NCI-H146 (cell line): ENCODE measurements around the gene TRMT2A.
A peak's percentile ranks its signal among the peaks of the same experiment; 100 is the strongest.

Experiments
- DNase-seq: peaks from one replicate; lab custom pipeline; 2025; lab: John Stamatoyannopoulos, UW

The TRMT2A gene

DNA sequence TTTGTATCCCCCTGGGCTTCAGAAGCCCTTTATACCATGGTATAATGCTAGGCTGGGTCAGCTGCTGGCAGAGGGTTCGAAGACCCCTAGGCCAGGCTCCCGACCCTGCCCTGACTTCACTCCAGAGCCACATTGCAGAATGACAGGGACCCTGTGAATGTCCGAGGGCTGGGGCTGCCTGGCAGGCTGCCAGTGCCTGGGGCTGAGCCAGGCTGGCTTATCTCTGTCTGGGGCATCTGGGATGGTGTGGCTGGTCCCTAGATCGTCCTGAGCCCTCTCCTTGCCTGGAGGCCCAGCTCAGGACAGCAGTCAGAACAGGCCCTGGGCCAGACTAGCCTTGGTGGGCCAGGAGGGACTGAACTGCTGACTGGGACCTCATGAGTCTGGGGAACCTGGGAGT is 18.2 kb upstream of the TRMT2A start:
- no peak for DNase-seq

DNA sequence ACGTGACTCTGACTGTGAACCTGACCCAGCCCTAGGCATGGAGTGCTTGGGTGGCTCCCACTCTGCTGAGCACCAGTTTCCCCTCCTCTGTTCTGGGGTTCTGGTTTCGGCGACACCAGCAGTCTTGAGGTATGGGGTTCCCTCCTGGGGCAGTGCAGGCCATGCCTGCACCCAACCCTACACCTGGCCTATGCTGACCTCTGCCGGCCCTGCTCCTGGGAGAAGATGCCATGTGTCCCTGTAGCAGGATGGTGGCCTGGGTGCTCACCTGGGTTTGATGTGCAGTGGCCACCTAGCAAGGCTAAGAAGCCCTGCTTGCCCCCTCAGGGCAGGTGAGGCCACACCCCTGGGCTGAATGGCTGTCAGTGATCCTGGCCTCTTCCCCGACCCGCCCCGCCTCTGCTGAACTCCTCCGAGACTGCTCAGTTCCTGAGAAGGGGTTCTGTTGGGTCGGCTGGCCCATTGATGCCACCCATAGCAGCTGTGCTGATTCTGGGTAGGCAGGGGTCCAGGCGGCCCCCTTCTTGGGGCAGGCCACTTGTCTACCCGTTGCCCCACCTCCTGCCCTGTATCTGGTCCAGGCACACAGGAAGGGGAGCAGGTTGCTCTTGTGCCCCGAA is 17.0 kb upstream of the TRMT2A start:
- no peak for DNase-seq

DNA sequence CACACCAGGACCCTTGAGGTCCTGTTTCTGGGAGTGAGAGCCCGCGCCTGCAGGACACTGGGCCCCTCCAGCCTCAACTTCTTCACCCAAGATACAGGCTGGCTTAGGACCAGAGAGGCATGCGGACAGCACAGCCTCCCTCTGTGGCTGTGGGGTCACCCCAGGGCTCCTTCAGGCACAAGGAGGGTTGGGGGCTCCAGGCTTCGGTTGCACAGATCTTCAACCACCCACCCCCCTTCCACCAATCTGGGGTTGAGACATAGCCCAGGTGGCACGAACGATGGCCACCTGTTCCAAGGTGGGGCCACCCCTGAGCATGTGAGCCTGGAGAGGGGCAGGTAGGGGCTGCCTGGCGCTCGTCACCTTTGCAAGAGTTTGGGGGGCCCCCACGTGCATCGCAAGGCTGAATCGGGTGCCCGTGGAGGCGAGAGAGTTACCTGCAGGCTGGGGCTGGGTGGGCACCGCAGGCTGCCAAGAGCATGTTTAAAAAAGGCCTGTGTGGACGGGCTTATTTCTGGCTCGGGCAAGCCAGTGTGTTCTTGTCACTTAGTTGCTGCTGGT is 15.7 kb upstream of the TRMT2A start:
- no peak for DNase-seq

DNA sequence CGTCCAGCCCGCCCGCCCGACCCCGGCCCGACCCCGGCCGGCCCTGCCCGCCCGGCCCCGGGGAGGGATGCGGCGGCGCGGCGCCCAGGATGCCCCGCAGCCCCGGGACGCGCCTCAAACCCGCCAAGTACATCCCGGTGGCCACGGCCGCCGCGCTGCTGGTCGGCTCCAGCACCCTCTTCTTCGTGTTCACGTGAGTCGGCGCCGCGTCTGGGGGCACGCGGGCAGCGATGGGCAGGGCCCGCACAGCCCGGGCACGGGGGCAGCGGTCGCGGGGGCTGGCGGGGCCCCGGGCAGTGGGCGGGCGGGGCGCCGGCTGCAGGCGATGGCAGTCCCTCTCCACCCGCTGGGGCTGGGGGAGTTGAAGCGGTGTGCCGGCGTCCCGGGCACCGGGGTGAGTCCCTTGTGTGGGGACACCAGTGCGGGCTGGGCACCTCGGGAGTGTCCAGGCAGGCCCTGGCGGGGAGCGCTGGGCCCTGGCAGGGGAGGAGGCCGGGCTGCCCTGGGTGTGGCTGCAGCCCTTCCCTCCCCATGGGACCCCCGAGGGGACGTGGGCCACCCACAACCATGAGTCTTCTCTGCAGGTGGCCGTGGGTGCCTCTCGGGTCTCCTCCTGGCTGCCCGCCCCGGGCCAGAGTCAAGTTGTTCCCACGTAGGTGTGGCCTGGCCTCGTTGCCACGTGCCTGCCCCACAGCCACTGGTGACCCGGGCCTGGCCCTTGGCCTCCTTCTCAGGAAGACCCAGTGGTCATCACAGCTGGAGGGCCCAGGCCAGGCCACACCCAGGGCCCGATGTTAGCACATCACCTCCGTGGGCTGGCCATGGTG is 15.0 kb upstream of the TRMT2A start:
- DNase-seq = no peak

DNA sequence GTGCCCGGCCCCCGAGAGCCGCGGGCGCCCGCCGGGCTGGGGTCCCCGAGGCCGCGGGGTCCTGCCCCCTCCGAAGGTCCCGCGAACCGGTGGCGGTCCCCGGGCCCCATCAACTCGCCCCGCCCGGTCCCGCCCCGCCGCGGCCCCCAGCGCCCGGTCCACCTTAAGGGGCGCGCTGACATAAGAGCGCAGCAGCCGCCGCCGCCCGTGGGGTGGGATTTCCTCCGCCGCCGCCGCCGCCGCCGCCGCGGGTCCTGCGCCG is 14.5 kb upstream of the TRMT2A start, which contains the start of gene ZDHHC8:
Gene ZDHHC8, plus strand, starts transcription at position 208 of the 262 bp plus-strand sequence. CDS start 144 bp downstream, outside the sequence.
- DNase-seq = no peak

DNA sequence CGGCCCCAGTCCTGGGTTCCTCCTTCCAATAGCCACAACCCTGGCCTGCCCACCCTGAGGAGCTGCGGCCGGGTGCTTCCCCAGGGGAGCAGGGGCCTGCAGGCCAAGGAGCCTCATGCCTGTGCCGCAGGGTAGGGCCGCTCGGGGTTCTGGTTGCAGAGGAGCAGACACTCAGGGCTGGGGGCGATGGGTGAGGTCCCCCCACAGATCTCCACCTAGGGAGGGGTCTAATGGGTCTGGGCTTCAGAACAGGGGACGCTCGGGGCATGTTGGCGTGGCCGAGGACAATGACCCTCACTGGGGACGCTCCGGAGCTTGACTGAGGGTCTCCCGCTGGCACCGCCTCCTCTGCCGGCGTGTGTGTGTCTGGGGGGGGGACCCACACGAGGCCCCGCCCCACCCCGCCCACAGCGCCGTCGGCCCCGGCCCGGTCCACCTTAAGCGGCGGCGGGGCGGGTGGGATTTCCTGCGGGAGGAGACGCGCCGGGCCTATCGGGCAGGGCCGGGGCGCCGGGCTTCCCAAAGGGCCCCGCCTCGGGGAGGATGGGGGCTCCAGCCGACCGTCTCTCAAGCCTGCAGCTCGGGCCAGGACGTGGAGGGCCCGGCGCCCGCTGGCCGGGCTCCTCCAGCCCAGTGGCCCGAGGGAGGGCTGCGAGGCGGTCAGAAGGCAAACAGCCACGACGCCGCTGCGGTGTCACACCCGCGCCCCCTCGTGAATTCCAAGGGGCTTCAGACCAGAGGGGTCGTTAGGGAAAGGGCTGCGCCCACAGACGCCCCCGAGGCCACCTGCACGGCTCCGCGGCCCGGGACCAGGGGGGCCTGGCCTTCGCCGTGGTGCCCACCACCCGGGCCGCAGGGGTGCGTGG is 13.9 kb upstream of the TRMT2A start:
- peak; percentile 59 for DNase-seq

DNA sequence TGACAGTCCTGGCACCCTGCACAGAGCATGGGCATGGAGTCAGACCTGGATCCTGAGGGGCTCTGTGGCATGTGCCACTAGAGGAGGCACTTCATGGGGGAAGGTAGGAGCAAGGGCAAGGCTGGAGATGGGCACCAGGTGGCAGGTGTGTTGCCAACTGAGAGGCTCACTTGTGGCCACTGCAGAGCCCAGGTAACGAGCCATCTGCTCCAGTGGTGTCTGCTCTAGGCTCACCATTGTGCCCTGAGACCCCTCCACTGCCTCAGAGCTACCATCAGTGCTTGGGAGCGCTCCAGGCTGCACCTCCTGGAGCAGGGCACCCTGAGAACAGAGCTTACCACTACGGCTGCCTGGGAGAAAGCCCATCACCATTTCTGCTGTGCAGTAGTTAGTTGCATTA is 13.3 kb upstream of the TRMT2A start:
- DNase-seq = no peak

DNA sequence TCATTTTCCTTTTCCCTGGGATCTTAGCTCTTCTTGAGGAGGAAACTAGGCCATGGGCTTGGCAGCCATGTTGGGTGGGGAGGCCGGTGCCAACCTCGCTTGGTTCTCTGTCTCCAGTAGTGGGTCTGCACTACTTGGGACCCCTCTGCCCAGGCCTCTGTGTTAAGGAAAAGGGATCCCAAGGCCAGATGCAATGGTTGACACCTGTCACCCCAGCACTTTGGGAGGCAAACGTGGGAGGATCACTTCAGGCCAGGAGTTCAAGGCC is 12.7 kb upstream of the TRMT2A start:
- DNase-seq = no peak

DNA sequence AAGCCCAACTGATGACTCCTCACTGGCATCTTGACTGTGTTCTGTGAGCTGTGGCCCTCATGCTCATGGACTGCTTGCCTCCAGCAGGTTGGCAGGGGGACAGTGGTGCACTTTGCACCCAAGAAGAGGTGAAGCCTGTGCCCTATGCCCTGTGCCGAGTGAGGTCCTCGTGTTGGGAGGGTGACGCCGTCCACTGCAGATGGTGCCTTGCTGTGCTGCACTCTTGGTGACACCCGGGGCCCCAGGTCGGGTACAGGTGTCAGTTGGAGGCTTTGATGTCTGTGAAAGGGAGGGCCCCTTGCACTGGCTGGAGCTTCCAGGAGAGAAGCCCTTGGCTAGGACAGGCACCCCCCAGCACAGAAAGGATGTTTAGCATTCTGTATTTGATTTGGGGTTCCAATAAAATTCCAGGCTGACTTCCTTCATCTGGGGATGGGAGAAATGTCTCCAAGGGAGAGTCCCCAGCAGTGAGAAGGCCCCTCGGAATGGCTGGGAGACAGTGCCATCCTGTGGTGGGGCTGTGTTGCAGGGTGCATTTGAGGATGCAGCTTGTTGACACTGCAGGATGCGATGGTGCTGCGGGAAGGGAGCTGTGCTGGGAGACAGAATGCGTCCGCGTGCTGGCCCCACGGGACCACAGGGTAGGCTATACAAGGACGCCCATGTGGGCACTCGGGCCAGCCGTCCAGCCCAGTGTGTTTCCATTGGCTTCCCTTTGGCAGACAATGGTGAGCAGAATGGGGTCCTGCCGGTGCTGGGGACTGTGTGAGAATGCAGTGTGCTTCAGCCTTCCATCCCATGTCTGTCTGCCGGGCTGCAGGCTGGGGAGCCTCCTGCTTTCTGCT is 12.1 kb upstream of the TRMT2A start:
- no peak for DNase-seq

DNA sequence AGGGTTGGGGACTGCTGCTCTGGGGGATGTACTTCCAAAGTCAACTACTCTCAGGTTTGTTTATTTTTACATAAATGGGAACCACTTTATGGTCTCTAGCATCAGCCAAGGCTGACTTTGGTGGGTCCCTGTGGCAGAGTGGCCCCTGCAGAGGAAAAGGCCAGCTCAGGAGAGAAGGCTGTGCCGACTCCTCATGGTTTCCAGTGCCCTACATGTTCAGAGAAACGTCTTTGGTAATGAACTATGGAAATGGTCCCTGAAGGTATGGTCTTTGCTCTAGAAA is 11.5 kb upstream of the TRMT2A start:
- no peak for DNase-seq

DNA sequence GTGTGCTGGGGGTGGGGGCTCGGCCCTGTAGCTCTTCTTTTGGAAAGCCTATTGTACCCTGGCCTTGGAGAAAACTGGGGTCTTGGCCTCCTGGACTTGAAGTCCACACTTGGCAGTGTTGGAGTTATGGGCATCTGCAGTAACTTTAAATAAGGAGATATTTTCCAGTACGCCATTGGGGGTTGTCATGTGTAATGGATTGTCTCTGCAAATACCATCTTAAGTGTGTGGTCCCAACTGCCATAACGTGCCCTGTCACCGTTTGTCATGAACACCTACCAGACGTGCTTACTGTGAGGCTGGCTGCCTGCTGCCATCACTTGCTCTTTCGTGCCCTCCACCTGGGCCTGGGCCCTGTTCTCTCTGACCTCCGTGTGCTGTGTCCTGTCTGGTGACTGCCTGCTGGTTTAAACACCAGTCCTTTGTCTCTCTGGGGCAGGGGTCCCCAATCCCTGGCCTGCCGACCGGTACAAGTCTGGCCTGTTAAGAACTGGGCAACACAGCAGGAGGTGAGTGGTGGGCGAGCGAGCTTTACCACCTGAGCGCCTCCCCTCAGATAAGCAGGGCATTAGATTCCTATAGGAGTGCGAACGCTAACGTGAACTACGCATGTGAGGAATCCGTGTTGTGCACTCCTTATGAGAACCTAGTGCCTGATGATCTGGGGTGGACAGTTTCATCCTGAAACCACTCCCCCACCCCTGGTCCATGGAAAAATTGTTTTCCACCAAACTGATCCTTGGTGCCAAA is 11.0 kb upstream of the TRMT2A start:
- no peak for DNase-seq

DNA sequence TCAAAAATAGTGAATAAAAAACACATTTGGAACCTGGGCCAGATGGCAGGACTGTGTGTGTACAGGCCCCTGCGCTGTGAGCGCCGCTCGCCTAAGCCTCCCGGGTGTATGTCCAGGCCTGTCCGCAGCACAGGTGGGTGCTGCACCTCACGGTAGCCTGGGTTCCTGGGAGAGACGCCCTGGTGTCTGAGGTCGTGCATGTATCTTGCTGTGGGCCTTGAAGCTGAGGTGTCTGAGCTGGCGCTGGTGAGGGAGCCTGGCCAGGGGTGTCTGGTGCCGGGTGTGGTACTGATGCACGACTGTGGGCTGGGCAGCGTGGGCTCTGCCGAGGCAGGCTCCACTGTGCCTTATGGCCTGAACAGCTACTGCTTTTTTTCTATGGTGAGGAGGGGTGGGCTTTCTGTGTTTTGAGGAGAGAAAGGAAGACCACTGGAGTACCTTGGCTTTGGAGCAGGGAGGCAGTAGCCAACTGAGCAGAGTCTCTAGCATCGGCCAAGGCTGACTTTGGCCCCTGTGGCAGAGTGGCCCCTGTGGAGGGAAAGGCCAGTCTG is 10.4 kb upstream of the TRMT2A start:
- no peak for DNase-seq

DNA sequence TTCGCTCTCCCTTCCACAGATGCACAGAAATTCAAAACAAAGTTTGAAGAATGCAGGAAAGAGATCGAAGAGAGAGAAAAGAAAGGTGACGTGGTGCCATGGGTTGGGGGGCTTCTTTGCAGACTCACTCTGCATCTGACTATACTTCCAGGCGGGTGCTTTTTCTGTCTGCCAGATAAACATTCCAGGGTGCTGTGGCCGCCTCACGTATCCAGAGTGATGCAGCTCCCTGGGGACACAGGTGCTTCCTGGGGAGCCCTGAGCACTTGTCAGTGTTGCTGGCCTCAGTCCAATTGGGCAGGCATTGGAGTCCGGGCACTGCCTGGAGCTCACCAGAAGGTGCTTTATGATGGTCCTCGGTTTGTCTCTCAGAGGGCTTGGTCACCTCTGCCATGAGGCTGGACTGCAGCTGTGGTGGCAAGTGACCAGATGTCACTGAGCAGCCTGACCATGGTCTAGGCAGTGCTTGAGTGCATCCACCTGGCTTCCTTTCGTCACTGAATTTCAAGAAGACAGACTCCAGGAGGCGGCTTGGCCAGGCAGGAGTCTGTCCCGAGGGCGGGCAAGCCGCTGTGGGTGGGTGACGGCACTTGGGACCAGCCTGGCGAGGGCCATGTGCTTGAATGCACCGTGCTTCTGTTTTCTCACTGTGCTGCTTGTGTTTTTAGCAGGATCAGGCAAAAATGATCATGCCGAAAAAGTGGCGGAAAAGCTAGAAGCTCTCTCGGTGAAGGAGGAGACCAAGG is 9.4 kb upstream of the TRMT2A start:
- DNase-seq = no peak

DNA sequence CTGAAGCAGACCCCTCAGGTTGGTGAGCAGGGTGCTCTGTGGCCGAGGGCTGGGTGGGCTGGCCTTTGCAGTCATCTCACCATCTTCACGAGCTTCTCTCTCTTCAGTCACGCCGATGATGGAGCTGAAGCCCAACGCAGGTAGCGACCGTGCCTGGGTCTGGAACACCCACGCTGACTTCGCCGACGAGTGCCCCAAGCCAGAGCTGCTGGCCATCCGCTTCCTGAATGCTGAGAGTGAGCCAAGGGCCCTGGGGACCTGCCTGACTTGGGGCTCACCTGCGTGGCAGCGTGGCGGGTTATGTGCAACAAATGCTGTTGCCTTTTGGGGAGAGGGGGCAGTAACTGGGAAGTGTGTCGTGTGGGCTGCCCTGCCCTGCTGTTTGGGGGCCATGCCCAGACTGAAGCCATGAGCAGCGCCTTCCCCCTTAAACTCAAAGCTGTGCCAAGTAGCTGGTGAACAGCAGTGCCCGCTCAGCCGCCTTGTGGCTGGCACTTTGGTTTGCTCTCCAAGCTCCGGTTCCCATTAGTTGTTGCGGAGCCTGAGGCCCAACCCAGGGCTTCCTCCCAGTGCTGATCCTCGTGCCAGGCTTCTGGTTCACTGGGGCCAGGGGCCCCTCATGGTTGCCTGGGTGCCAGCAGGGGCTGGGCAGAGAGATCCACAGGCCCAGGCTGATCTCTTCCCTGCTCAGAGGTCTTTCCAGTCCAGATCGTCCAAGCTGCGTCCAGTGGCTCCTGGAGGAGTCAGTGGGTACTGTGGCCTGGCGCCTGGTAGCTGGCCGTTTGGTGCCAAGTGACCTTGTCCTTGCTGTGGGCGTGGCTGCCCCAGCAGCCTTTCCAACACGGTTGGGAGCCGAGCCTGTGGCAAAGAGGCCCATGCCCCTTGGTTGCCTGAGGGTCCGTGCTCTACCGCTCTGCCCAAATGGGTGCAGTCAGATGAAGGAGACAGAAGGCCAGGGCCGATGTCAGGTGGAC is 8.5 kb upstream of the TRMT2A start:
- no peak for DNase-seq

DNA sequence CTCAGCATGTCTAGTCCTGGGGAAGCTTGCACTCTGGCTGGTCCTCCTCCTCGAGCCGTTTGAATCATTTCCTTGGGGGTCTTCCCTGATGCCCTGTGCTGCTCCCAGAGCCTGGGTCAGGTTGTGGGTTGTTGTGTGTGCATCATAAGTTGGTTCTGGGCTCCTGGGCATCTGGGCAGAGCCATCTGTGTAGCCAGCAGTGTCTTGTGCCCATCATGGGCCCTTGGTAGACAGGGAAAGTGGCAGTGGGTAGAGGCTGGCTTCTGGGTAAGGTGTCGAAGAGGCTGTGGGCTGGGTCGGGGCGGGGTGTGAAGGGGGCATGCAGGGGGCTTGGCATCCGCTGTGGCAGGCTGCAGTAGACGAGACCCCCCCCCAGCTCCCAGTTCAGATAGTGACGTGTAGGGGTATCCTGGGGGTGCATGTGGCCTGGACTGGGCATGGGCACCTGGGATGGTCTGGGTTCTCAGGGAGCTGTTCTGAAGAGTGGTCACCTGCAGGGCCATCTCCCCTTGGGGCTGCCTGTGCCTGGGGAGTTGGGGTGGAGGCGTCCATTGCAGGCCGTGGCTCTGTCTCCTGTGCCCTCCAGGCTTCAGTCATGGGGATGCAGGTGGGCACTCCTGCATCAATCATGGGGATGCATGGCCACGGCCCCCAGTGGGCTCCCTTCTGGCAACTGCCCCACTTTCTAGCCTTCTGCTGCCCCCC is 7.2 kb upstream of the TRMT2A start:
- DNase-seq = no peak

DNA sequence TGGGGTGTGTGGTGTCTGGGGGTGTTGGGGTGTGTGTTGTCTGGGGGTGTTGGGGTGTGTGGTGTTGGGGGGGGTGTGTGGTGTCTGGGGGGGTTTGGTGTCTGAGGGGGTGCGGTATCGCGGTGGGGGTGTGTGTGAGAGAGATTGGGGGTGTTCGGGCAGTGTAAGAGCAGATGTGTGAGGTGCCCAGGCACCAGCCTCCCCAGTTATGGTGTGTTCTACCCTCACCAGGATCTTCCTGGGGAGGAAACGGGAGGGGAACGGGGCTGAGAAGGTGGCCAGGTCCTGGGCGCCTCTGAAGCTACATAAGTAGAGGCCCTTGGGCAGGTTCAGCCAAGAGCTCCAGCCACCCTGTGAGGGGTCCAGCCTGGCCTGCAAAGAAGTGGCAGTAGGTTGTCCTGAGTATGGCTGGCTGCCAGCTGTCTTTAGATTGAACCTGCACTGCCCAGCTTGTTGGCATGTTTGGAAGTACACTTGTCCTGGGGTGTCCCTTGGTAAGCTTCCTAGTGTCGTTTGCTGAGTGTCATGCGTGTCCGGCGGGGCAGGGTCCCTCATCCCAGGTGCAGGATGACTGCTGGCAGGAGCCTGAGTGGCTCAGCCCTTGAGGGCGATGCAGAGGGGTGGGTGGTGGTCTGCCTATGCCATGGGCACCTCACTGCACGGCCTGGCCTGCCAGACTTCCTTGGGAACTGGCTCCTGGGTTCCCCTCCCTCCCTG is 6.5 kb upstream of the TRMT2A start:
- no peak for DNase-seq

DNA sequence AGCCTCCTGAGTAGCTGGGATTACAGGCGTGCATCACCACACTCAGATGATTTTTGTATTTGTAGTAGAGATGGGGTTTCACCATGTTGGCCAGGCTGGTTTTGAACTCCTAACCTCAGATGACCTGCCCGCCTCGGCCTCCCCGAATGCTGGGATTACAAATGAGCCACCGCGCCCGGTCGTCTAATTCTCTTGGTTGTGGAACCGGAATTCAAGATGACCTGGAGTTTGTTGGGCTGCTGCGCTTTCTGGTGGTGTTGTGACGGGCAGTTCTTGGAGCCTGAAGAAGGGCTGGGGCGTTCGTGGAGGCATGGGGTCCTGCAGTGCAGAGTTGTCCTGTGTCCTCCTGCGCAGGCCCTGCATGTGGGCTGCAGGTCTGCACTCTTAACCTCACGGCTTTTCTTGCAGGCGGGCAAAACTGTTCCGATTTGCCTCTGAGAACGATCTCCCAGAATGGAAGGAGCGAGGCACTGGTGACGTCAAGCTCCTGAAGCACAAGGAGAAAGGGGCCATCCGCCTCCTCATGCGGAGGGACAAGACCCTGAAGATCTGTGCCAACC is 4.9 kb upstream of the TRMT2A start:
- no peak for DNase-seq
